ENCODE data around the gene CHCHD4. TPM values are rescaled to one million over a fixed set of nuclear protein-coding genes. Genes with fewer than 3 reads are reported as not detected.

The CHCHD4 gene
- polyA plus RNA-seq, 1 of the 3 experiments (the other 2 are of a cell fraction), result 15.4 TPM

DNA sequence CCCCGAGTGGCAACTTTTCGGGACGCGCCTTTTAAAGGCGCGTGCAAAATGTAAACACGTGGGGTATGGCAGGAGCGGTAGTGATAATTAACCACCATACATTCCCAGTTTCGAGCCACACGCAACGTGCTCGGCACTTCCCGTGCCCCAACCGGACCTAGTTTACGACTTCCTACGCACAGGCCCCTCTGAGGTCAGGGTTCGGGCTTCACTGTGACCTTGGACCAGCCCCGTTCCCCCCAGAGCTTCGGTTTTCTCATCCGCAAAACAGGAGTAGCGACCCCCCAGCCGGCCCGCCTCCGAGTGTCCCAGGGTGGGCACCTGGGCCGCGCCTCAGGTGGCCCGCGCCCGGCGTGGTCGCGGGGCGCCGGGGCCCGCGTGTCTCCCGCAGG is 451 bp downstream of the CHCHD4 start (continued):
- TF ChIP-seq, protein P1, sequence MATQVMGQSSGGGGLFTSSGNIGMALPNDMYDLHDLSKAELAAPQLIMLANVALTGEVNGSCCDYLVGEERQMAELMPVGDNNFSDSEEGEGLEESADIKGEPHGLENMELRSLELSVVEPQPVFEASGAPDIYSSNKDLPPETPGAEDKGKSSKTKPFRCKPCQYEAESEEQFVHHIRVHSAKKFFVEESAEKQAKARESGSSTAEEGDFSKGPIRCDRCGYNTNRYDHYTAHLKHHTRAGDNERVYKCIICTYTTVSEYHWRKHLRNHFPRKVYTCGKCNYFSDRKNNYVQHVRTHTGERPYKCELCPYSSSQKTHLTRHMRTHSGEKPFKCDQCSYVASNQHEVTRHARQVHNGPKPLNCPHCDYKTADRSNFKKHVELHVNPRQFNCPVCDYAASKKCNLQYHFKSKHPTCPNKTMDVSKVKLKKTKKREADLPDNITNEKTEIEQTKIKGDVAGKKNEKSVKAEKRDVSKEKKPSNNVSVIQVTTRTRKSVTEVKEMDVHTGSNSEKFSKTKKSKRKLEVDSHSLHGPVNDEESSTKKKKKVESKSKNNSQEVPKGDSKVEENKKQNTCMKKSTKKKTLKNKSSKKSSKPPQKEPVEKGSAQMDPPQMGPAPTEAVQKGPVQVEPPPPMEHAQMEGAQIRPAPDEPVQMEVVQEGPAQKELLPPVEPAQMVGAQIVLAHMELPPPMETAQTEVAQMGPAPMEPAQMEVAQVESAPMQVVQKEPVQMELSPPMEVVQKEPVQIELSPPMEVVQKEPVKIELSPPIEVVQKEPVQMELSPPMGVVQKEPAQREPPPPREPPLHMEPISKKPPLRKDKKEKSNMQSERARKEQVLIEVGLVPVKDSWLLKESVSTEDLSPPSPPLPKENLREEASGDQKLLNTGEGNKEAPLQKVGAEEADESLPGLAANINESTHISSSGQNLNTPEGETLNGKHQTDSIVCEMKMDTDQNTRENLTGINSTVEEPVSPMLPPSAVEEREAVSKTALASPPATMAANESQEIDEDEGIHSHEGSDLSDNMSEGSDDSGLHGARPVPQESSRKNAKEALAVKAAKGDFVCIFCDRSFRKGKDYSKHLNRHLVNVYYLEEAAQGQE (IDR thresholded peaks at IDR 0.05; ENCODE audit: low read depth, low read length), result 0 out of 2 replicates have a peak, but pooled peaks have one; percentile 6
- TF ChIP-seq MXI1 (IDR thresholded peaks at IDR 0.05; ENCODE audit: low read depth, low read length) (peak; percentile 96), CTCF (IDR thresholded peaks at IDR 0.05) (no peak), MAX (IDR thresholded peaks at IDR 0.05; ENCODE audit: low read depth) (peak; percentile 97), ELF1 (IDR thresholded peaks at IDR 0.05) (peak; percentile 48; the same call in 1 of the 2 replicates), FOXM1 (IDR thresholded peaks at IDR 0.05; ENCODE audit: low read depth) (no peak), FOSL2 (IDR thresholded peaks at IDR 0.05; ENCODE audit: borderline replicate concordance, low read depth) (no peak)

DNA sequence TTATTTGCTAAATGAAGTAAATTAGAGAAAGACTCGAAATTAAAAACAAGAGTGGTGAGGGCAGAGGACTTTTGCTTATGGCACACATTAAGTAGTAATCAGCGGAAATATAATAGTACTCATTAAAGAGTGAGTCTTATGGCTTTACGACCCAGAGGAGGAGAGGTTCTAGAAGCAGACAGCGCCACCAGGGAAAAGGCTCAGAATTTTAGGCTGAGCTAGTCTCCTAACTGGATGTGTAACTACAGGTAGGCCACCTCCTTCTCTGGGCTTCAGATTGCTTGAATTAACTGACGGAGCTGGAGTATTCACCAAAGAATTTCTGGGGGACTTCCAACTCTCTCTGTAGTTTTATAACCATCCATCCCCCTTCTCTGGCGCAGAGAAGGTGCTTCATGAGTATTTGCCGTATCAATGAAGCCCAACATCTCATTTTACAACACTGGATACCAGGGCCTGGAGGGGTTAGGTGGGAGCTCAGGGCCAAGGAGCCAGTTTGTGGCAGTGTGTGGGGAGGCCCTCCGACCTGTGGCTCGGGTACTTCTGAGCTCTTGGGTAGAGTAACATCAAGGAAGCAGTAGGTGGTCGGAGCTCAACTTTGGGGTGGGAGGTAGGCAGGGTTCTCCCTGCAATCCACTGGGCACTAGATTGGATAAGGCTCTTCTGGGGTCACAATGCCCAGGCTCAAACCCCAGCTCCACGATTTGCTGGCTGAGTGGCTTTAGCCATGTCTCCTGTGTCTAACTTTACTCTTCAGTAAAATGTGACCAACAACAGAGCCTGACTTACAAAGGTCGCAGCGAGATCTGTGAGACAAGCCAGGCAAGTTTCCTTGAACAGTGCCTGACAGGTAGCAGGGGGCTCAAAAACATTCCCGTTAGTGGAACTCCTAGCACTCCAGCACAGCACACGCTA is 1.1 kb downstream of the CHCHD4 start:
- TF ChIP-seq SIN3A (IDR thresholded peaks at IDR 0.05; ENCODE audit: borderline replicate concordance, low read depth, low read length), result peak; percentile 74; the same call in 1 of the 2 replicates
- no peak for TF ChIP-seq MAX (IDR thresholded peaks at IDR 0.05; ENCODE audit: low read depth)
- POLR2A ChIA-PET, result interaction anchor here (2.6 to 3.2 kb wide), 2 partner anchors 55 to 227 kb away, joined by 10 to 35 read pairs; partner anchors contain the start of genes LSM3 and XPC
- Histone ChIP-seq H3K4me1 (ENCODE audit: control insufficient read depth in 1 of 2, insufficient read depth in 2 of 2, low read depth in 1 of 2, low read length in 1 of 2) (peaks cover 15 to 34% of the 10 kb centered on the region in 2 experiments), H3K79me2 (ENCODE audit: insufficient read depth) (peaks cover 63% of the 10 kb centered on the region), H3K27ac (ENCODE audit: low read depth in 2 of 2, low read length in 1 of 2) (peak overlapping the region; percentile 83 to 93; a peak in 2 of 4 replicates), H3K4me2 (peak overlapping the region; percentile 92), H3K36me3 (replicated peaks in 1 of 2; ENCODE audit: control insufficient read depth in 1 of 2, insufficient read depth in 2 of 2, low read length in 1 of 2) (peaks cover 17 to 35% of the 10 kb centered on the region in 2 experiments), H3K9ac (peak overlapping the region; percentile 80), H2AFZ (ENCODE audit: low read depth) (peak overlapping the region; percentile 88), H4K20me1 (ENCODE audit: insufficient read depth) (peaks cover 27% of the 10 kb centered on the region), H3K4me3 (ENCODE audit: low read depth in 2 of 2, low read length in 1 of 2) (peak overlapping the region; percentile 88 to 99), H3K27me3 (ENCODE audit: insufficient read depth) (no peaks in the 10 kb centered on the region), H3F3A (replicated peaks; ENCODE audit: insufficient read depth) (peaks cover 14% of the 10 kb centered on the region), H3K9me3 (no peaks in the 10 kb centered on the region), H3K9me2 (no peaks in the 10 kb centered on the region)
- CTCF ChIA-PET, result interaction anchor here (0.9 to 3.9 kb wide), 3 partner anchors 22 to 243 kb away, joined by 3 to 37 read pairs (median 6); partner anchors contain the start of gene WNT7A
- WGBS (ENCODE audit: low lambda C conversion rate), result 59% methylated on average over 15 of the region's 15 CpGs
- no peak for DNase-seq
